CD1c-positive myeloid dendritic cell (primary cell): Measurements from ENCODE around the gene MAS1.
"Not testable (repeated sequence)": the region's sequence is repeated elsewhere in the genome, so short reads cannot be mapped to it uniquely, and the experiment has no call there.

Experiments
- DNase-seq: peaks from one replicate; pipeline ENCODE4 v3.0.0-alpha.2; 2016; ENCODE audit errors: extremely low spot score

The MAS1 gene

GRCh38 chr6:159916237-159916636 lies 25.4 kb downstream of the MAS1 start:
- DNase-seq, result no peak

- DNase-seq, result no peak
Observed at GRCh38 chr6:159916752-159917151, 26.0 kb downstream of the MAS1 start.

GRCh38 chr6:159919011-159919511 lies 28.3 kb downstream of the MAS1 start:
- no peak for DNase-seq

GRCh38 chr6:159919800-159920199 lies 29.0 kb downstream of the MAS1 start:
- DNase-seq, result no peak

- DNase-seq, result not testable (repeated sequence)
Observed at GRCh38 chr6:159924150-159924549, 33.4 kb downstream of the MAS1 start.

- no peak for DNase-seq
Observed at GRCh38 chr6:159926542-159927203, 35.9 kb downstream of the MAS1 start.

GRCh38 chr6:159929819-159930218 lies 39.0 kb downstream of the MAS1 start:
- DNase-seq, result peak; percentile 13

- no peak for DNase-seq
Observed at GRCh38 chr6:159931112-159931511, 40.3 kb downstream of the MAS1 start.

- DNase-seq, result no peak
Observed at GRCh38 chr6:159931846-159932245, 41.1 kb downstream of the MAS1 start.

GRCh38 chr6:159933077-159933476 lies 42.3 kb downstream of the MAS1 start:
- no peak for DNase-seq

GRCh38 chr6:159934181-159934580 lies 43.4 kb downstream of the MAS1 start:
- no peak for DNase-seq

GRCh38 chr6:159935065-159935464 lies 44.3 kb downstream of the MAS1 start:
- DNase-seq, result no peak

GRCh38 chr6:159935633-159936032 lies 44.8 kb downstream of the MAS1 start:
- no peak for DNase-seq

- no peak for DNase-seq
Observed at GRCh38 chr6:159939591-159940016, 48.8 kb downstream of the MAS1 start.
